Measurements from ENCODE around the gene CHRNB2. TPM values are rescaled to one million over a fixed set of nuclear protein-coding genes. Genes with fewer than 3 reads are reported as not detected.

Gene CHRNB2
- total and polyA plus RNA-seq, 2 experiments from 2014 or later: not detected

DNA sequence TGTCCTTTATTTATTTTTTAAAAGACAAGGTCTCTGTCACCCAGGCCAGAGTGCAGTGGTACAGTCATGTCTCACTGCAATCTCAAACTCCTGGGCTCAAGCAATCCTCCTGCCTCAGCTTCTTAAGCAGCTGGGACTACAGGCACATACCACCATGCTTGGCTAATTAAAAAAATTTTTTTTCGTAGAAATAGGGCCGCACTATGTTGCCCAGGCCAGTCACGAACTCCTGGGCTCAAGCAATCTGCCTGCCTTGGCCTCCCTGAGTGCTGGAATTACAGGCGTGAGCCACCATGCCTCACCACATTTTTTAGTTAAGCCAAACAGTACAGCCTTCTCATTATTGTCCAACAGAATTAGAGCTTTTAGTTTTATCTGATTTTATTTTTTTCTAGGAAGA is 47.8 kb downstream of the CHRNB2 start:
- H4K20me1 ChIP-seq (ENCODE audit: insufficient read depth): peaks cover 3% of the 10 kb centered on the region; the same call in 1 of the 2 replicates
- DNase-seq: no peak
- H3K27me3 ChIP-seq (replicated peaks; ENCODE audit: insufficient read depth): no peaks in the 10 kb centered on the region
- WGBS, 2 experiments (ENCODE audit: low coverage in 1 of 2, low lambda C conversion rate in 2 of 2, missing lambda C conversion rate in 2 of 2): 95 to 97% methylated on average over 4 of the region's 4 CpGs
- no peak overlapping the region for H3K4me2 ChIP-seq (ENCODE audit: unreplicated experiment)
- no peaks in the 10 kb centered on the region; the same call in 1 of the 2 replicates for H3K36me3 ChIP-seq (ENCODE audit: low read depth)
- no peaks in the 10 kb centered on the region for H3K9me3 ChIP-seq (ENCODE audit: low read depth)
- 0 out of 2 replicates have a peak, but pooled peaks cover 6% of the 10 kb centered on the region for H3F3A ChIP-seq (ENCODE audit: insufficient read depth)
- H3K4me1 ChIP-seq (ENCODE audit: insufficient read depth): no peaks in the 10 kb centered on the region
- H3K9me2 ChIP-seq (ENCODE audit: insufficient read depth): no peaks in the 10 kb centered on the region
- H3K9ac ChIP-seq: no peak overlapping the region
- no peak for TF ChIP-seq EZH2phosphoT487 (IDR thresholded peaks at IDR 0.05; ENCODE audit: insufficient read depth, low read depth)
- no peak for TF ChIP-seq EZH2 (IDR thresholded peaks at IDR 0.05; ENCODE audit: insufficient read depth, poor library complexity, severe bottlenecking)
- no peak overlapping the region for H2AFZ ChIP-seq
- in situ Hi-C loops (cut with MboI): no loop called here
- H3K27ac ChIP-seq: no peak overlapping the region
- H3K4me3 ChIP-seq: no peak overlapping the region
- H3K79me2 ChIP-seq (ENCODE audit: insufficient read depth): peaks cover 100% of the 10 kb centered on the region

- no peaks in the 10 kb centered on the region for H3K9me2 ChIP-seq (ENCODE audit: insufficient read depth)
- peaks cover 100% of the 10 kb centered on the region for H3K79me2 ChIP-seq (ENCODE audit: insufficient read depth)
- H3K9me3 ChIP-seq (ENCODE audit: low read depth): no peaks in the 10 kb centered on the region
- H3K4me2 ChIP-seq (ENCODE audit: unreplicated experiment): no peak overlapping the region
- no peak overlapping the region for H3K27ac ChIP-seq
- no peaks in the 10 kb centered on the region for H3K27me3 ChIP-seq (replicated peaks; ENCODE audit: insufficient read depth)
- no peak overlapping the region for H2AFZ ChIP-seq
- H3F3A ChIP-seq (ENCODE audit: insufficient read depth): no peaks in the 10 kb centered on the region
- no peaks in the 10 kb centered on the region; the same call in 1 of the 2 replicates for H3K36me3 ChIP-seq (ENCODE audit: low read depth)
- TF ChIP-seq EZH2 (IDR thresholded peaks at IDR 0.05; ENCODE audit: insufficient read depth, poor library complexity, severe bottlenecking): no peak
- DNase-seq: peak; percentile 10
- H3K4me1 ChIP-seq (ENCODE audit: insufficient read depth): no peaks in the 10 kb centered on the region
- H3K4me3 ChIP-seq: no peak overlapping the region
- 82% methylated on average over 5 of the region's 5 CpGs for WGBS, 2 experiments (ENCODE audit: low coverage in 1 of 2, low lambda C conversion rate in 2 of 2, missing lambda C conversion rate in 2 of 2)
- in situ Hi-C loops (cut with MboI): no loop called here
- peaks cover 3% of the 10 kb centered on the region; the same call in 1 of the 2 replicates for H4K20me1 ChIP-seq (ENCODE audit: insufficient read depth)
- H3K9ac ChIP-seq: no peak overlapping the region
Observed at GRCh38 chr1:154616659-154617345, 49.2 kb downstream of the CHRNB2 start.

GRCh38 chr1:154619181-154619948 is 51.8 kb downstream of the CHRNB2 start:
- no peak for DNase-seq
- H4K20me1 ChIP-seq (ENCODE audit: insufficient read depth): peaks cover 3% of the 10 kb centered on the region; the same call in 1 of the 2 replicates
- 84 to 89% methylated on average over 5 of the region's 5 CpGs for WGBS, 2 experiments (ENCODE audit: low coverage in 1 of 2, low lambda C conversion rate in 2 of 2, missing lambda C conversion rate in 2 of 2)

GRCh38 chr1:154620751-154621150 is 53.2 kb downstream of the CHRNB2 start:
- no peak for TF ChIP-seq EZH2 (IDR thresholded peaks at IDR 0.05; ENCODE audit: insufficient read depth, poor library complexity, severe bottlenecking)
- no peak for TF ChIP-seq EZH2phosphoT487 (IDR thresholded peaks at IDR 0.05; ENCODE audit: insufficient read depth, low read depth)
- peak; percentile 19 for DNase-seq
- H3K4me3 ChIP-seq: no peak overlapping the region
- no peak overlapping the region for H3K4me2 ChIP-seq (ENCODE audit: unreplicated experiment)
- no peak overlapping the region for H3K9ac ChIP-seq
- H3K27me3 ChIP-seq (replicated peaks; ENCODE audit: insufficient read depth): no peaks in the 10 kb centered on the region
- peaks cover 19% of the 10 kb centered on the region for H3K4me1 ChIP-seq (ENCODE audit: insufficient read depth)
- H3K27ac ChIP-seq: no peak overlapping the region
- H3K36me3 ChIP-seq (ENCODE audit: low read depth): no peaks in the 10 kb centered on the region; the same call in 1 of the 2 replicates
- no peaks in the 10 kb centered on the region for H3K9me2 ChIP-seq (ENCODE audit: insufficient read depth)
- peaks cover 3% of the 10 kb centered on the region; the same call in 1 of the 2 replicates for H4K20me1 ChIP-seq (ENCODE audit: insufficient read depth)
- in situ Hi-C loops (cut with MboI): no loop called here
- 39 to 41% methylated on average over 3 of the region's 3 CpGs for WGBS, 2 experiments (ENCODE audit: low coverage in 1 of 2, low lambda C conversion rate in 2 of 2, missing lambda C conversion rate in 2 of 2)
- no peak overlapping the region for H2AFZ ChIP-seq
- H3K9me3 ChIP-seq (ENCODE audit: low read depth): no peaks in the 10 kb centered on the region
- peaks cover 100% of the 10 kb centered on the region for H3K79me2 ChIP-seq (ENCODE audit: insufficient read depth)
- H3F3A ChIP-seq (ENCODE audit: insufficient read depth): peaks cover 25% of the 10 kb centered on the region

More at GRCh38 chr1:154619181-154619948, 51.8 kb downstream of the CHRNB2 start:
- Histone ChIP-seq H3K9me3 (ENCODE audit: low read depth) (no peaks in the 10 kb centered on the region), H3K27ac (no peak overlapping the region), H3K4me2 (ENCODE audit: unreplicated experiment) (no peak overlapping the region), H3K9me2 (ENCODE audit: insufficient read depth) (no peaks in the 10 kb centered on the region), H3K27me3 (replicated peaks; ENCODE audit: insufficient read depth) (no peaks in the 10 kb centered on the region), H3K9ac (no peak overlapping the region), H3K36me3 (ENCODE audit: low read depth) (no peaks in the 10 kb centered on the region; the same call in 1 of the 2 replicates), H3K79me2 (ENCODE audit: insufficient read depth) (peaks cover 100% of the 10 kb centered on the region), H2AFZ (no peak overlapping the region), H3F3A (ENCODE audit: insufficient read depth) (peaks cover 11% of the 10 kb centered on the region), H3K4me1 (ENCODE audit: insufficient read depth) (peaks cover 5% of the 10 kb centered on the region), H3K4me3 (no peak overlapping the region)
- in situ Hi-C loops (cut with MboI): no loop called here
- TF ChIP-seq EZH2phosphoT487 (IDR thresholded peaks at IDR 0.05; ENCODE audit: insufficient read depth, low read depth) (no peak), EZH2 (IDR thresholded peaks at IDR 0.05; ENCODE audit: insufficient read depth, poor library complexity, severe bottlenecking) (no peak)

Data from GM23248 (cell line).